SIG-M5 (cell line): ENCODE measurements around the gene CNTD1.
"Not testable (repeated sequence)": the region's sequence is repeated elsewhere in the genome, so short reads cannot be mapped to it uniquely, and the experiment has no call there.

Experiments
- DNase-seq: peaks from one replicate; lab custom pipeline; 2025; lab: John Stamatoyannopoulos, UW

Gene CNTD1

GRCh38 chr17:42844761-42845555, 46.3 kb downstream of the CNTD1 start:
- no peak for DNase-seq

- no peak for DNase-seq
These were observed 46.9 kb downstream of the CNTD1 start for GRCh38 chr17:42845556-42845917.

GRCh38 chr17:42845918-42846593, 47.4 kb downstream of the CNTD1 start:
- DNase-seq = no peak

GRCh38 chr17:42846594-42847280, 48.1 kb downstream of the CNTD1 start:
- DNase-seq = no peak

GRCh38 chr17:42848093-42848492, 49.4 kb downstream of the CNTD1 start:
- no peak for DNase-seq

GRCh38 chr17:42849031-42849430, 50.4 kb downstream of the CNTD1 start:
- no peak for DNase-seq

GRCh38 chr17:42849451-42850181, 51.0 kb downstream of the CNTD1 start:
- no peak for DNase-seq

GRCh38 chr17:42850954-42851353, 52.3 kb downstream of the CNTD1 start, which contains the start of gene AOC3:
AOC3 (plus strand) TSS chr17:42851199; CDS start chr17:42851344, 145 bp downstream.
- no peak for DNase-seq

- DNase-seq = not testable (repeated sequence)
These were observed 52.9 kb downstream of the CNTD1 start for GRCh38 chr17:42851371-42852240.

GRCh38 chr17:42852351-42852750, 53.7 kb downstream of the CNTD1 start:
- no peak for DNase-seq

GRCh38 chr17:42853004-42853403, 54.3 kb downstream of the CNTD1 start:
- no peak for DNase-seq

GRCh38 chr17:42853597-42853967, 54.9 kb downstream of the CNTD1 start:
- DNase-seq = no peak

- DNase-seq = no peak
These were observed 55.5 kb downstream of the CNTD1 start for GRCh38 chr17:42853968-42854790.

GRCh38 chr17:42855048-42855596, 56.5 kb downstream of the CNTD1 start:
- DNase-seq = no peak

- DNase-seq = not testable (repeated sequence)
These were observed 57.4 kb downstream of the CNTD1 start for GRCh38 chr17:42856093-42856492.

GRCh38 chr17:42856516-42856915, 57.9 kb downstream of the CNTD1 start:
- not testable (repeated sequence) for DNase-seq

GRCh38 chr17:42857389-42857788, 58.7 kb downstream of the CNTD1 start:
- no peak for DNase-seq
